ENCODE results near the gene BMPR2. TPM values are rescaled to one million over a fixed set of nuclear protein-coding genes. Genes with fewer than 3 reads are reported as not detected.

BMPR2 gene
- total and polyA plus RNA-seq, 2 of the 8 experiments (the other 6 are each of a cell fraction or from before 2014, with no cell fraction given): 5.5 to 19.8 TPM

GRCh38 chr2:202400941-202401340, 24.8 kb downstream of the BMPR2 start:
- Histone ChIP-seq H3K14ac (ENCODE audit: insufficient read length) (no peak overlapping the region), H2BK5ac (ENCODE audit: low read depth, low read length) (no peak overlapping the region), H3K18ac (ENCODE audit: extremely low read depth, low read length) (no peak overlapping the region), H4K91ac (replicated peaks; ENCODE audit: insufficient read length, low read length) (no peak overlapping the region), H3K4ac (replicated peaks; ENCODE audit: insufficient read length, low read depth, low read length) (no peak overlapping the region), H4K20me1 (replicated peaks in 1 of 2; ENCODE audit: control insufficient read depth in 1 of 2, insufficient read depth in 2 of 2, low read length in 2 of 2) (peaks cover 0 to 2% of the 10 kb centered on the region in 2 experiments), H2BK15ac (ENCODE audit: low read length) (no peak overlapping the region), H3K23me2 (ENCODE audit: low read depth, low read length) (no peaks in the 10 kb centered on the region), H3K9ac (replicated peaks in 1 of 4; ENCODE audit: extremely low read depth in 1 of 4, low read depth in 3 of 4, low read length in 3 of 4) (no peak overlapping the region), H4K8ac (ENCODE audit: extremely low read depth, insufficient read depth, low read length) (no peak overlapping the region), H2AFZ (ENCODE audit: low read length) (no peak overlapping the region), H3K79me1 (ENCODE audit: low read depth, low read length) (peaks cover 10% of the 10 kb centered on the region; the same call in 1 of the 2 replicates), H3K4me3 (ENCODE audit: extremely low read depth in 1 of 4, insufficient read depth in 2 of 4, low read depth in 3 of 4, low read length in 4 of 4) (no peak overlapping the region), H3K27ac (ENCODE audit: low read depth, low read length) (no peak overlapping the region), H3K56ac (replicated peaks; ENCODE audit: insufficient read length, low read depth, low read length) (no peak overlapping the region), H3K9me3 (ENCODE audit: insufficient read depth in 2 of 2, low read depth in 1 of 2, low read length in 1 of 2) (no peaks in the 10 kb centered on the region), H3K23ac (ENCODE audit: insufficient read length) (no peak overlapping the region), H2AK5ac (ENCODE audit: low read depth, low read length) (no peak overlapping the region), H3K79me2 (ENCODE audit: control insufficient read depth in 1 of 2, insufficient read depth in 2 of 2, low read length in 2 of 2) (peaks cover 3 to 59% of the 10 kb centered on the region in 2 experiments; a peak in 3 of 4 replicates), H3K27me3 (replicated peaks in 1 of 4; ENCODE audit: control insufficient read depth in 3 of 4, extremely low read depth in 1 of 4, insufficient read depth in 3 of 4, low read length in 3 of 4) (no peaks in the 10 kb centered on the region), H4K5ac (ENCODE audit: insufficient read length, low read depth, low read length) (no peak overlapping the region), H3K4me1 (replicated peaks in 1 of 4; ENCODE audit: control insufficient read depth in 3 of 4, insufficient read depth in 4 of 4, low read length in 3 of 4) (peaks cover 0 to 2% (median 0%) of the 10 kb centered on the region in 4 experiments; a peak in 1 of 7 replicates), H2BK120ac (replicated peaks; ENCODE audit: low read depth, low read length) (no peak overlapping the region), H3K4me2 (ENCODE audit: insufficient read depth in 1 of 2, low read depth in 2 of 2, low read length in 2 of 2) (no peak overlapping the region), H2BK20ac (ENCODE audit: low read length) (no peak overlapping the region), H3K36me3 (ENCODE audit: control insufficient read depth in 2 of 4, insufficient read depth in 4 of 4, low read length in 3 of 4) (no peaks in the 10 kb centered on the region), H2BK12ac (ENCODE audit: low read depth, low read length) (no peak overlapping the region)
- POLR2A ChIA-PET (ENCODE audit: partially characterized antibody): no interaction called here
- FAIRE-seq (no peak), DNase-seq (ENCODE audit: low read depth in 1 of 2, low spot score in 2 of 2) (no peak)
- CTCF ChIA-PET (ENCODE audit: partially characterized antibody): no interaction called here
- no peak for TF ChIP-seq FOSL1 (IDR thresholded peaks at IDR 0.05; ENCODE audit: insufficient read depth, low read depth, low read length)
- no peak for TF ChIP-seq CEBPB (IDR thresholded peaks at IDR 0.05; ENCODE audit: low read depth, low read length)
- TF ChIP-seq CTCF (IDR thresholded peaks at IDR 0.05; ENCODE audit: control extremely low read depth in 1 of 3, insufficient read depth in 1 of 3, low read depth in 1 of 3, low read length in 3 of 3): no peak
- TF ChIP-seq PHF8 (conservative IDR thresholded peaks at IDR 0.05; ENCODE audit: low read depth, low read length): no peak
- no peak for TF ChIP-seq RNF2 (IDR thresholded peaks at IDR 0.05; ENCODE audit: borderline replicate concordance, low read depth, low read length, missing control alignments, poor library complexity, severe bottlenecking)
- TF ChIP-seq GTF2F1 (IDR thresholded peaks at IDR 0.05; ENCODE audit: borderline replicate concordance, low read depth, low read length): no peak
- no peak for TF ChIP-seq ZNF274 (IDR thresholded peaks at IDR 0.05; ENCODE audit: borderline replicate concordance, extremely low read depth, low read length)
- TF ChIP-seq MAFK (IDR thresholded peaks at IDR 0.05; ENCODE audit: low read depth, low read length): no peak
- TF ChIP-seq EGR1 (IDR thresholded peaks at IDR 0.05; ENCODE audit: borderline replicate concordance, low read depth, low read length): no peak
- TF ChIP-seq ATF3 (IDR thresholded peaks at IDR 0.05; ENCODE audit: insufficient read depth, low read depth, low read length): no peak
- no peak for TF ChIP-seq NANOG (IDR thresholded peaks at IDR 0.05; ENCODE audit: insufficient read depth, low read depth, low read length, poor library complexity, severe bottlenecking)
- no peak for TF ChIP-seq POLR2AphosphoS5 (IDR thresholded peaks at IDR 0.05; ENCODE audit: low read depth, low read length)
